A673 (cell line): ENCODE measurements around the gene CEACAM8.

Experiments
- CTCF ChIP-seq: fragments of 300-800, 200-600 bp; sonication (generic); conservative IDR thresholded peaks from 2 replicates; pipeline ENCODE4 v1.5.1; 2017; ENCODE audit warnings: low read depth, mild to moderate bottlenecking, antibody characterized with exemption, low read length, moderate library complexity, mixed read lengths
- EZH2 ChIP-seq: fragments of 200-600 bp; sonication (generic); IDR thresholded peaks from 2 replicates; pipeline ENCODE4 v1.6.1; 2017; ENCODE audit warnings: borderline replicate concordance, low read depth, mild to moderate bottlenecking, mixed read lengths, antibody characterized with exemption, low read length; ENCODE audit not compliant: poor library complexity, severe bottlenecking

- no peak for TF ChIP-seq CTCF
- no peak for TF ChIP-seq EZH2
These were observed 36.1 kb downstream of the CEACAM8 start for GRCh38 chr19:42558450-42559150.
